K562 (cell line): Measurements from ENCODE around the gene PODNL1. TPM values are rescaled to one million over a fixed set of nuclear protein-coding genes. Genes with fewer than 3 reads are reported as not detected.

Experiments
- ATAC-seq: fragments of 200-7000 bp; cut with Tn5 transposase; 3 replicates; pipeline ENCODE4 v1.9.1; 2020; ENCODE audit warnings: moderate library complexity
- BruUV-seq: library from RNA; stranded (reverse); fragments of 400-500 nt; replicated peaks from 2 replicates; lab custom pipeline; 2021; lab: Mats Ljungman, UMichigan
- CTCF ChIA-PET: fragments of 300-600 bp; formaldehyde crosslinking; extraction: SDS; loops from one replicate; lab custom pipeline; 2021; ENCODE audit warnings: low intra/inter-chr PET ratio; lab: Yijun Ruan, JAX
- POLR2A ChIA-PET: fragments of 300-600, 350-650 bp; sonication (Branson Sonifier 250); formaldehyde crosslinking; extraction: SDS; loops from one replicate; lab custom pipeline; 2021; ENCODE audit warnings: antibody characterized with exemption, inconsistent platforms; lab: Yijun Ruan, JAX
- DNase-seq, 4 experiments: peaks; one replicate each; pipeline versions ENCODE4 v3.0.0 to v3.0.0-alpha.2; 2011 to 2018; ENCODE audit warnings: low spot score in 3 of 4, mixed read lengths in 3 of 4; ENCODE audit errors: extremely low read depth in 1 of 4
- FAIRE-seq: peaks from 2 replicates; lab custom pipeline; 2011; peaks lifted over from hg19 to GRCh38; lab: Jason Lieb, UNC
- H2AFZ ChIP-seq: 2 replicates; pipeline ENCODE4 v1.6.0; 2011; ENCODE audit warnings: low read depth, low read length, control low read depth, inconsistent platforms
- H3K27ac ChIP-seq: fragments of 200-600 bp; 3 replicates; pipeline ENCODE4 v1.8.0; 2011; ENCODE audit warnings: low read depth, mild to moderate bottlenecking, control low read depth, inconsistent platforms, low read length, moderate library complexity, mixed read lengths; ENCODE audit errors: extremely low read depth
- H3K27me3 ChIP-seq, 2 experiments: fragments of 300-600 bp in 1 of 2; 2 replicates in 1 of 2; 3 replicates in 1 of 2; pipeline versions ENCODE4 v1.6.0 to v1.8.0; 2011; ENCODE audit warnings: inconsistent platforms in 2 of 2, low read length in 2 of 2, mild to moderate bottlenecking in 1 of 2, mixed read lengths in 1 of 2, moderate library complexity in 1 of 2; ENCODE audit not compliant: control insufficient read depth in 2 of 2, insufficient read depth in 2 of 2
- H3K36me3 ChIP-seq: fragments of 300-600 bp; 3 replicates; pipeline ENCODE4 v1.8.0; 2011; ENCODE audit warnings: mild to moderate bottlenecking, low read length, inconsistent platforms; ENCODE audit not compliant: control insufficient read depth, insufficient read depth
- H3K4me1 ChIP-seq, 2 experiments: fragments of 200-600 bp in 1 of 2; replicated peaks in 1 of 2; 2 replicates in 1 of 2; 3 replicates in 1 of 2; pipeline versions ENCODE4 v1.5.1 to v1.8.0; 2011; ENCODE audit warnings: inconsistent platforms in 2 of 2, low read length in 2 of 2, mild to moderate bottlenecking in 1 of 2, mixed read lengths in 1 of 2, moderate library complexity in 1 of 2; ENCODE audit not compliant: control insufficient read depth in 2 of 2, insufficient read depth in 2 of 2
- H3K4me2 ChIP-seq: 2 replicates; pipeline ENCODE4 v1.6.1; 2011; ENCODE audit warnings: low read length, control low read depth, inconsistent platforms, mixed read lengths; ENCODE audit not compliant: insufficient read depth
- H3K4me3 ChIP-seq: fragments of 200-600 bp; sonication (generic), shearing (Covaris generic); 2 replicates; pipeline ENCODE4 v1.5.1; 2016; ENCODE audit warnings: control low read depth, inconsistent platforms
- H3K79me2 ChIP-seq: fragments of 200-600 bp; 3 replicates; pipeline ENCODE4 v1.8.0; 2011; ENCODE audit warnings: low read length, inconsistent platforms; ENCODE audit not compliant: control insufficient read depth, insufficient read depth
- H3K9ac ChIP-seq, 2 experiments: 2 replicates each; pipeline versions ENCODE4 v1.6.0 to v1.6.1; 2011; ENCODE audit warnings: low read depth in 2 of 2, low read length in 2 of 2, control low read depth in 1 of 2, inconsistent platforms in 1 of 2, mild to moderate bottlenecking in 1 of 2, mixed read lengths in 1 of 2; ENCODE audit not compliant: insufficient read depth in 1 of 2
- H3K9me1 ChIP-seq: one replicate; pipeline ENCODE4 v1.6.0; 2011; ENCODE audit warnings: inconsistent platforms, mild to moderate bottlenecking, low read length, moderate library complexity; ENCODE audit not compliant: control insufficient read depth, insufficient read depth
- H3K9me3 ChIP-seq: replicated peaks from 2 replicates; pipeline ENCODE4 v1.5.1; 2011; ENCODE audit warnings: low read depth, low read length, inconsistent platforms; ENCODE audit not compliant: control insufficient read depth, insufficient read depth
- H4K20me1 ChIP-seq: replicated peaks from 2 replicates; pipeline ENCODE4 v1.6.1; 2011; ENCODE audit warnings: low read length, inconsistent platforms, mixed read lengths; ENCODE audit not compliant: control insufficient read depth, insufficient read depth
- CHAMP1 ChIP-seq: fragments of 450-650 bp; IDR thresholded peaks from 2 replicates; pipeline ENCODE4 v1.6.1; 2016; ENCODE audit warnings: mild to moderate bottlenecking
- CREB3L1 ChIP-seq: fragments of 450-650 bp; IDR thresholded peaks from 2 replicates; pipeline ENCODE4 v1.6.1; 2014; ENCODE audit warnings: low read depth, mild to moderate bottlenecking, moderate library complexity, borderline replicate concordance
- EP300 ChIP-seq: IDR thresholded peaks from 2 replicates; pipeline ENCODE4 v1.6.1; 2012; ENCODE audit warnings: low read length, improper control_type of control experiment
- L3MBTL2 ChIP-seq: fragments of 450-650 bp; IDR thresholded peaks from 2 replicates; pipeline ENCODE4 v1.6.1; 2016; ENCODE audit warnings: mild to moderate bottlenecking, moderate library complexity
- MBD2 ChIP-seq: sonication (generic); IDR thresholded peaks from 2 replicates; pipeline ENCODE4 v1.6.1; 2016; ENCODE audit warnings: low read depth, borderline replicate concordance
- MECOM ChIP-seq: fragments of 250-450 bp; sonication (Bioruptor Pico); IDR thresholded peaks from 2 replicates; pipeline ENCODE4 v1.8.0; 2022; ENCODE audit warnings: inconsistent platforms
- MLLT1 ChIP-seq, 2 experiments: fragments of 450-650 bp; IDR thresholded peaks; 2 replicates each; pipeline ENCODE4 v1.6.1; 2016
- PHB ChIP-seq: fragments of 250-450 bp; sonication (Bioruptor Pico); IDR thresholded peaks from 2 replicates; pipeline ENCODE4 v1.5.0; 2021
- POU5F1 ChIP-seq: fragments of 150-350 bp; IDR thresholded peaks from 2 replicates; pipeline ENCODE4 v1.6.1; 2014; ENCODE audit warnings: borderline replicate concordance, low read length, low read depth, mild to moderate bottlenecking; ENCODE audit not compliant: partially characterized antibody
- RUNX1 ChIP-seq: sonication (generic); IDR thresholded peaks from 2 replicates; pipeline ENCODE4 v1.6.1; 2016; ENCODE audit warnings: antibody characterized with exemption, low read depth
- SREBF2 ChIP-seq: sonication (generic); formaldehyde crosslinking; IDR thresholded peaks from 2 replicates; pipeline ENCODE4 v1.4.0; 2020; ENCODE audit warnings: mild to moderate bottlenecking, missing genetic modification reagents
- TCF3 ChIP-seq: sonication (generic); formaldehyde crosslinking; IDR thresholded peaks from 2 replicates; pipeline ENCODE4 v1.4.0; 2020; ENCODE audit warnings: mild to moderate bottlenecking, missing genetic modification reagents
- ZNF639 ChIP-seq, 2 experiments: fragments of 200-800 bp in 1 of 2; sonication (Bioruptor generic) in 1 of 2; sonication (generic) in 1 of 2; formaldehyde crosslinking in 1 of 2; IDR thresholded peaks in 1 of 2; conservative IDR thresholded peaks in 1 of 2; 2 replicates each; pipeline versions ENCODE4 v1.5.0 to v1.6.1; 2016 to 2020; ENCODE audit warnings: missing compliant biosample characterization in 1 of 2, missing genetic modification characterization in 1 of 2, missing genetic modification reagents in 1 of 2
- WGBS: fragments of 100-300 bp; shearing (Covaris generic); methylation state at CpG from one replicate; pipeline ENCODE4 v1.1.6; 2016; ENCODE audit warnings: low coverage, mixed read lengths; ENCODE audit not compliant: insufficient coverage; ENCODE audit errors: missing lambda C conversion rate; 5-methylcytosine and 5-hydroxymethylcytosine counted together
- in situ Hi-C: fragments of 300-500 bp; cut with MboI; formaldehyde crosslinking; loops from 4 replicates; pipeline ENCODE4 v1.15.0; 2018; ENCODE audit warnings: inconsistent platforms, mixed read lengths
- intact Hi-C: fragments of 100-400 bp; cut with micrococcal nuclease; formaldehyde crosslinking; loops from 2 replicates; pipeline ENCODE4 v1.14.2; 2022
- polyA plus RNA-seq, 8 experiments: library from polyadenylated mRNA; depleted of rRNA in 4 of 8; stranded (reverse) in 5 of 8; unstranded in 3 of 8; fragments of >200 nt; fragmentation: Nextera tagmentation in 2 of 8; fragmentation: Illumina TruSeq in 1 of 8; extraction: Ambion mirVana in 2 of 8; extraction: Trizol in 1 of 8; gene quantifications; 2 replicates each; pipeline versions ENCODE4 v1.2.1 to v1.2.3, GENCODE V29; 2011 to 2014; ENCODE audit warnings: inconsistent platforms in 1 of 8, missing spikeins in 1 of 8
- total RNA-seq, 7 experiments: library from RNA; depleted of rRNA in 6 of 7; stranded (reverse); fragments of >200 nt in 6 of 7; fragmentation: Illumina TruSeq in 2 of 7; extraction: Trizol in 2 of 7; gene quantifications; 2 replicates each; pipeline versions ENCODE4 v1.2.1 to v1.2.3, GENCODE V29; 2011 to 2021; ENCODE audit warnings: low replicate concordance in 1 of 7

The PODNL1 gene
- total and polyA plus RNA-seq, 9 of the 15 experiments (the other 6 are each of a cell fraction or from before 2014, with no cell fraction given) = 0.18 to 0.47 (median 0.23) TPM; not detected in 3

- ChIA-PET CTCF (no interaction called here), POLR2A (interaction anchor here (1.0 kb wide), 1 partner anchor 38 kb away, joined by 4 read pairs; the partner anchor contains the start of gene DCAF15)
- Histone ChIP-seq H3K9ac (no peak overlapping the region), H3K4me1 (peaks cover 0 to 16% of the 10 kb centered on the region in 2 experiments; a peak in 1 of 5 replicates), H2AFZ (no peak overlapping the region), H3K27me3 (no peaks in the 10 kb centered on the region), H3K27ac (no peak overlapping the region), H3K79me2 (no peaks in the 10 kb centered on the region), H3K4me2 (no peak overlapping the region), H3K9me1 (peaks cover 3% of the 10 kb centered on the region), H3K9me3 (no peaks in the 10 kb centered on the region), H3K36me3 (peaks cover 62% of the 10 kb centered on the region), H4K20me1 (no peaks in the 10 kb centered on the region), H3K4me3 (no peak overlapping the region)
- no peak for FAIRE-seq
- no TSS peak for BruUV-seq
- DNase-seq = peak in 1 of 4 experiments; percentile 2
- WGBS = 77% methylated on average over 3 of the region's 3 CpGs
- in situ Hi-C loops = no loop called here
- no peak for ATAC-seq
- intact Hi-C loops = no loop called here
- no peak for TF ChIP-seq POU5F1
- no peak for TF ChIP-seq CREB3L1
- no peak for TF ChIP-seq L3MBTL2
- TF ChIP-seq PHB (CRISPR knock-in tag) = no peak
- no peak for TF ChIP-seq ZNF639 (CRISPR knock-in tag; conservative IDR thresholded peaks at IDR 0.05 in 1 of 2, IDR thresholded peaks at IDR 0.05 in 1 of 2)
- no peak for TF ChIP-seq TCF3 (CRISPR knock-in tag)
- TF ChIP-seq RUNX1 = no peak
- no peak for TF ChIP-seq MBD2
- no peak for TF ChIP-seq EP300
- TF ChIP-seq SREBF2 (CRISPR knock-in tag) = no peak
- no peak for TF ChIP-seq MECOM (CRISPR knock-in tag)
- no peak for TF ChIP-seq CHAMP1
- TF ChIP-seq MLLT1 (IDR thresholded peaks at IDR 0.05) = no peak
Measured at GRCh38 chr19:13914777-13915176, 23.4 kb downstream of the PODNL1 start.
